IgD-negative memory B cell (primary cell): ENCODE results near the gene RBPJL. TPM values are rescaled to one million over a fixed set of nuclear protein-coding genes. Genes with fewer than 3 reads are reported as not detected.

ENCODE experiments used
- H3K27ac Mint-ChIP-seq, 3 donors: one replicate each; pipeline ENCODE4 v1.8.0; 2020 to 2022; ENCODE audit warnings: mild to moderate bottlenecking in 3 of 3, mixed read lengths in 3 of 3, moderate library complexity in 1 of 3
- H3K27me3 Mint-ChIP-seq: one replicate; pipeline ENCODE4 v1.8.0; 2021; ENCODE audit warnings: mixed read lengths
- H3K36me3 Mint-ChIP-seq: one replicate; pipeline ENCODE4 v1.8.0; 2020; ENCODE audit warnings: mild to moderate bottlenecking, mixed read lengths
- H3K4me1 Mint-ChIP-seq, 3 donors: one replicate each; pipeline ENCODE4 v1.8.0; 2020 to 2022; ENCODE audit warnings: mixed read lengths in 3 of 3, mild to moderate bottlenecking in 1 of 3
- H3K4me3 Mint-ChIP-seq, 4 donors: one replicate each; pipeline ENCODE4 v1.8.0; 2020 to 2022; ENCODE audit warnings: mild to moderate bottlenecking in 4 of 4, mixed read lengths in 4 of 4, moderate library complexity in 3 of 4
- H3K9me3 Mint-ChIP-seq, 3 donors: one replicate each; pipeline ENCODE4 v1.8.0; 2020 to 2021; ENCODE audit warnings: mixed read lengths in 3 of 3, mild to moderate bottlenecking in 1 of 3
- polyA plus RNA-seq: library from polyadenylated mRNA; unstranded; fragments of 300-500 nt; fragmentation: Illumina TruSeq; gene quantifications from one replicate; pipeline ENCODE4 v1.2.3, GENCODE V29; 2021

Gene RBPJL
- polyA plus RNA-seq, 1 donor from 2014 or later: not detected

DNA sequence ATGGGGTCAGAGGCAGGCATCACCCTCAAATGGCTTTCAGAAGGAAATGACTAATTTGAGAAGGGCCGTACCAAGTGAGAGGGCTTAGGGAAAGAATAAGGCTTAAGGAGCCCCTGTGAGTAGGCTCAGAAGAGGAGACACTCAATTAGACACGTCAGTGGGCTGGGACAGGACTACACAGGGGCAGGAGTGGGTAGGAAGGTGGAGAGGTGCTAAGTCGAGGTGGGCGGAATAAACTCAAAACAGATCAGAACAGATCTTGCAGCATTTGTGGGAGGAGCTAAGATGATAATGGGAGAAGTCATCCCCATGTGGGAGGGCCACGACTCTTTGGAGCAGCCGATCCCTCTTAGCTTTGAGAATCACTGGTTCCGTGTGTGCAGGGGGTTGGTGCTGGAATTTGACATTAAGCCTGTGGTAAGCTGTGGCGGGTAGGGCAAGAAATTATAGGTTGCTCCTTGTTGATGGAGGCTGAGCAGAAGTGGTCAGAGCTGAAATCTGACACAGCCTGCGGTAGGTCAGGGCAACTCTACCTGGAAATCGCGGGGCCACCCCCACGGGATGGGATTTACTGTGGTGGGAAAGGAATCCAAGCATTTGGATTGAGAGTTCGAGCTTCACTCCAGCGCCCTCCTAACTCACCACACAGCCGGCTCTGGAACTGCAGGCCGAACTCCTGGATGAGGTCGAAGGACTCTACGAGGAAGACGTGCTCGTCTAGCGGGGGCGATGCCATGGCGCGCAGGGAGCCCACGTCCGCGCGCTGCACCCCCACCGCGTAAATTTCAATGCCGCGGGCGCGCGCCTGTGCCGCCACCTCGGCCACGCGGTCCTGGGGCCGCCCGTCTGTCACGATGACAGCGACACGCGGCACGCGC lies 2.8 kb upstream of the RBPJL start:
- H3K9me3 Mint-ChIP-seq: peaks cover 0 to 2% (median 0%) of the 10 kb centered on the region in 3 donors
- no peaks in the 10 kb centered on the region for H3K4me1 Mint-ChIP-seq
- H3K27me3 Mint-ChIP-seq: peaks cover 31% of the 10 kb centered on the region
- peaks cover 2% of the 10 kb centered on the region for H3K36me3 Mint-ChIP-seq
- H3K4me3 Mint-ChIP-seq: no peak overlapping the region
- H3K27ac Mint-ChIP-seq: no peak overlapping the region

DNA sequence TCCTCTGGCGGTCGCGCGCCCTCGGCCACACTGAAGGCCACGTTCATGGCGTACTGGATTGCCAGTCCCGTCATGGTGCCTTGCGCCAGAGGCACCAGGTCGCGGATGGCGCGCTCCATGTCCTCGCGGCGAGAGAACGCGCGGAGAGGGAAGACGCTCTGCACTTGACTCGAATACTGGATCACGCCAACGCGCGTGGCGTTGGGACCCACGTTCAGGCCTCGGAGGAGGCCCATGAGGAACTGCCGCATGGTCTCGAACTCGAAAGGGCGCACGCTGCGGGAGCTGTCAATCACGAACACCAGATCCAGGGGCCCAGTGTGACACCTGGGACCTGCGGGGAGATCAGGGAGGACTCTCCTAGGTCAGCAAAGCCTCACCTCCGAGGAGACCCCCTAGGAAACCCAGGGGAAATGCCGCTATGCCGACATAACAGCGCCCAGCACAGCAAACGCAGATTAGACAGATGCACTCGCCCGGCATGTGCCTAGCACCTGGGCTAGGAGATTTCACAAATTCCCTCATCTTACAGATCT lies 2.1 kb upstream of the RBPJL start:
- H3K27me3 Mint-ChIP-seq: peaks cover 27% of the 10 kb centered on the region
- no peak overlapping the region for H3K4me3 Mint-ChIP-seq

DNA sequence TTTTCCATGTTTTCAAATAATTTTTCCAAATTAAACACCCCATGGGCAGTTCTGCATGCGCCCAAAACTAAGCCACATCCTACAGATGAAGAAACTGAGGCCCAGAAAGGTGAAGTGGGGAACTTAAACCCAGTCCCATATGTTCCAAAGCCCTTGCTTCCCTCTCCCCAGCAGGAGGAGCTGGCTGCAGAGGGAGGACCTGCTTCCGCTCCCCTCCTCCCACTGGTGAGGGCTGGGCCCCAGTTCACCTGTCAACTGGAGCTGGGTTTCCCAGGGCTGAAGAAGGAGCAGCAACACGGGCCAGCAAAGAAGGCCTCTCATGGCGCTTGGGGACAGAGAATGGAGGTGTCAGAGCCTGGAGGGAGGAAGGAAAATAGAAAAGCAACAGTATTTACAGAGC lies 1.4 kb upstream of the RBPJL start:
- Mint-ChIP-seq H3K4me3 (no peak overlapping the region), H3K4me1 (no peaks in the 10 kb centered on the region), H3K9me3 (peaks cover 0 to 2% (median 0%) of the 10 kb centered on the region in 3 donors), H3K27me3 (peaks cover 27% of the 10 kb centered on the region), H3K27ac (peak overlapping the region in 1 of 3 donors; percentile 85), H3K36me3 (peaks cover 2% of the 10 kb centered on the region)

More for the DNA sequence above, 2.1 kb upstream of the RBPJL start:
- Mint-ChIP-seq H3K9me3 (peaks cover 0 to 2% (median 0%) of the 10 kb centered on the region in 3 donors), H3K4me1 (no peaks in the 10 kb centered on the region), H3K27ac (no peak overlapping the region), H3K36me3 (peaks cover 2% of the 10 kb centered on the region)

GRCh38 chr20:45307076-45307640 lies 518 bp downstream of the RBPJL start:
- Mint-ChIP-seq H3K27me3 (peaks cover 35% of the 10 kb centered on the region), H3K27ac (no peak overlapping the region), H3K4me3 (no peak overlapping the region), H3K4me1 (peaks cover 0 to 3% (median 0%) of the 10 kb centered on the region in 3 donors), H3K9me3 (peaks cover 0 to 2% (median 0%) of the 10 kb centered on the region in 3 donors), H3K36me3 (peaks cover 2% of the 10 kb centered on the region)

- Mint-ChIP-seq H3K4me1 (peaks cover 0 to 3% (median 0%) of the 10 kb centered on the region in 3 donors), H3K9me3 (peaks cover 0 to 2% (median 0%) of the 10 kb centered on the region in 3 donors), H3K36me3 (peaks cover 2% of the 10 kb centered on the region), H3K4me3 (no peak within 1 kb of the TSS), H3K27me3 (peaks cover 39% of the 10 kb centered on the region), H3K27ac (no peak within 1 kb of the TSS)
Observed at GRCh38 chr20:45308117-45308778, 1.6 kb downstream of the RBPJL start, which contains the start of gene MATN4. Gene MATN4, minus strand, starts transcription at chr20:45308299. Its CDS starts 2,717 bp downstream, at chr20:45305582.

DNA sequence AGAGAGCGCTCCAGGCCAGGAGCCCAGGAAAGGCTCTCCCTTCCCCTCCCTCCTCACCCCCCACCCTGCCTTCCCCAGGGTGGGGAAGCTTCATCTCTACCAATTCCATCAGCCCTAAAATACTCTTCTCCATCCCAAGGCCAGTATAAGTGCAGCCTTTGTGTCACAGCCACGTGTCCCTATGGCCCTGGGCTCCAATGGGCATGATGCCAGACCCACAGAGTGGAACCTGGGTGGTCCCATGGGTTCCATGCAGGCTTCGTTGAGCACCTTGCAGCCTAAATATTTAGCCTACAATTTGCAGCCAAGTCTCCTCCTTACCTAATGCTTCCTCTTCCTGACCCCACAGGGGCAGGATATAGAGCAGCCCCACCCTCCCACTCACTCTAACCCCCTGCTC lies 2.4 kb downstream of the RBPJL start:
- H3K36me3 Mint-ChIP-seq: peaks cover 2% of the 10 kb centered on the region
- no peak overlapping the region for H3K4me3 Mint-ChIP-seq
- H3K4me1 Mint-ChIP-seq: peaks cover 0 to 3% (median 0%) of the 10 kb centered on the region in 3 donors
- H3K27me3 Mint-ChIP-seq: peaks cover 41% of the 10 kb centered on the region
- peaks cover 0 to 2% (median 0%) of the 10 kb centered on the region in 3 donors for H3K9me3 Mint-ChIP-seq
- H3K27ac Mint-ChIP-seq: no peak overlapping the region

- Mint-ChIP-seq H3K4me3 (no peak overlapping the region), H3K9me3 (no peaks in the 10 kb centered on the region), H3K4me1 (peaks cover 0 to 3% (median 3%) of the 10 kb centered on the region in 3 donors), H3K27ac (peak overlapping the region in 1 of 3 donors; percentile 78), H3K27me3 (peaks cover 45% of the 10 kb centered on the region), H3K36me3 (no peaks in the 10 kb centered on the region)
Observed at GRCh38 chr20:45311589-45312211, 5.1 kb downstream of the RBPJL start.

DNA sequence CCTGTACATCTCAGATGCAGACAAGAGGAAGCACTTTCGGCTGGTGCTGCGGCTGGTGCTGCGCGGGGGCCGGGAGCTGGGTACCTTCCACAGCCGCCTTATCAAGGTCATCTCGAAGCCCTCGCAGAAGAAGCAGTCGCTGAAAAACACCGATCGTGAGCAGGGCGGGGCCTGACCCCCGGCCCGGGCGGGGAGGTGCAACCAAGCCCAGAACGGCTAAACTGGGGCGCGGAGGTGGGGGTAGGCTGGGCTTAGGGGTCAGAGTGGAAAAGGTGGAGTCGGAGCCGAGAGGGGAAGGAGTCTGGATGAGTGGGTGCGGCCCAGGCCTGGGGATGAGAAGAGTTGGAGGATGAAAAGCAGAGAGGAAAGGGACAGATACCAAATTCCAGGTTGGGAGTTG lies 5.6 kb downstream of the RBPJL start:
- Mint-ChIP-seq H3K4me1 (peaks cover 0 to 5% (median 3%) of the 10 kb centered on the region in 3 donors), H3K27ac (peak overlapping the region in 1 of 3 donors; percentile 78), H3K27me3 (peaks cover 41% of the 10 kb centered on the region), H3K4me3 (no peak overlapping the region), H3K36me3 (no peaks in the 10 kb centered on the region), H3K9me3 (no peaks in the 10 kb centered on the region)

DNA sequence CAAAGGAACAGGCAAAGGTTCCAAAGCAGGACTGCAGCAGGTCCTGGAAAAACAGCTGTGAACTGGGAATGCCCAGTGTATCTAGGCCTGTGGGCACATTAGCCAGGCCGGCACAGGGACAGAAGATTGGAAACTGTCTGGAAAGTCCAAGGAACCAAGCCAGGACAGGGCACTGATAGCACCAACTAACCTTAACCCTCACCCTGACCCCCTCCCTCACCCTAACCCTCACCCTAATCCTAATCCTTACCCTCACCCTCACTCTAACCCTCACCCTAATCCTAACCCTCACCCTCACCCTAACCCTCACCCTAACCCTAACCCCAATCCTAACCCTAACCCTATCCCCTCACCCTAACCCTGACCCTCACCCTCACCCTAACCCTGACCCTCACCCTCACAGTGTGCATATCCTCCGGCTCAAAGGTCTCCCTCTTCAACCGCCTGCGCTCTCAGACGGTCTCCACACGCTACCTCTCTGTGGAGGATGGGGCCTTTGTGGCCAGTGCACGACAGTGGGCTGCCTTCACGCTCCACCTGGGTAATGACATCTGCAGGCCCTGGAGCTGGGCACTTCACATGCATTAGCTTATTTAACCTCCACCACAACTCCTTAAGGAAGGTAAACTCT lies 6.5 kb downstream of the RBPJL start:
- Mint-ChIP-seq H3K27me3 (peaks cover 36% of the 10 kb centered on the region), H3K27ac (peak overlapping the region in 1 of 3 donors; percentile 52), H3K4me1 (peaks cover 0 to 5% (median 3%) of the 10 kb centered on the region in 3 donors), H3K4me3 (no peak overlapping the region), H3K36me3 (no peaks in the 10 kb centered on the region), H3K9me3 (no peaks in the 10 kb centered on the region)

- H3K27me3 Mint-ChIP-seq: peaks cover 36% of the 10 kb centered on the region
- H3K36me3 Mint-ChIP-seq: no peaks in the 10 kb centered on the region
- H3K9me3 Mint-ChIP-seq: no peaks in the 10 kb centered on the region
- peak overlapping the region in 1 of 3 donors; percentile 52 for H3K27ac Mint-ChIP-seq
- H3K4me3 Mint-ChIP-seq: no peak overlapping the region
- peaks cover 0 to 6% (median 5%) of the 10 kb centered on the region in 3 donors for H3K4me1 Mint-ChIP-seq
Observed at GRCh38 chr20:45313943-45314342, 7.3 kb downstream of the RBPJL start.

DNA sequence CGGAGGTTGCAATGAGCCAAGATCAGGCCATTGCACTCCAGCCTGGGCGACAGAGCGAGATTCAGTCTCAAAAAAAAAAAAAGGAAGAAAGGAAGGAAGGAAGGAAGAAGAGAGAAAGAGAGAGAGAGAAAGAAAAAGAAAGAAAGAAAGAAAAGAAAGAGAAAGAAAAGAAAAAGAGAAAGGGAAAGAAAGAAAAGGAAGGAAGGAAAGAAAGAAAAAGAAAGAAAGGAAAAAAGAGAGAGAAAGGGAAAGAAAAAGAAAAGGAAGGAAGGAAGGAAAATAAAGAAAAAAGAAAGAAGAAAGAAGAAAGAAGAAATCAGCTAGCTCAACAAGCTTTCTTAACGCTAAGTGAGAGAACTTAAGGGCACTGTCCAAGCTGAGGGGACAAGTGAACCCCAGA lies 9.0 kb downstream of the RBPJL start:
- Mint-ChIP-seq H3K27me3 (peaks cover 34% of the 10 kb centered on the region), H3K27ac (no peak overlapping the region), H3K9me3 (no peaks in the 10 kb centered on the region), H3K4me1 (peaks cover 5 to 13% (median 8%) of the 10 kb centered on the region in 3 donors), H3K4me3 (no peak overlapping the region), H3K36me3 (no peaks in the 10 kb centered on the region)

DNA sequence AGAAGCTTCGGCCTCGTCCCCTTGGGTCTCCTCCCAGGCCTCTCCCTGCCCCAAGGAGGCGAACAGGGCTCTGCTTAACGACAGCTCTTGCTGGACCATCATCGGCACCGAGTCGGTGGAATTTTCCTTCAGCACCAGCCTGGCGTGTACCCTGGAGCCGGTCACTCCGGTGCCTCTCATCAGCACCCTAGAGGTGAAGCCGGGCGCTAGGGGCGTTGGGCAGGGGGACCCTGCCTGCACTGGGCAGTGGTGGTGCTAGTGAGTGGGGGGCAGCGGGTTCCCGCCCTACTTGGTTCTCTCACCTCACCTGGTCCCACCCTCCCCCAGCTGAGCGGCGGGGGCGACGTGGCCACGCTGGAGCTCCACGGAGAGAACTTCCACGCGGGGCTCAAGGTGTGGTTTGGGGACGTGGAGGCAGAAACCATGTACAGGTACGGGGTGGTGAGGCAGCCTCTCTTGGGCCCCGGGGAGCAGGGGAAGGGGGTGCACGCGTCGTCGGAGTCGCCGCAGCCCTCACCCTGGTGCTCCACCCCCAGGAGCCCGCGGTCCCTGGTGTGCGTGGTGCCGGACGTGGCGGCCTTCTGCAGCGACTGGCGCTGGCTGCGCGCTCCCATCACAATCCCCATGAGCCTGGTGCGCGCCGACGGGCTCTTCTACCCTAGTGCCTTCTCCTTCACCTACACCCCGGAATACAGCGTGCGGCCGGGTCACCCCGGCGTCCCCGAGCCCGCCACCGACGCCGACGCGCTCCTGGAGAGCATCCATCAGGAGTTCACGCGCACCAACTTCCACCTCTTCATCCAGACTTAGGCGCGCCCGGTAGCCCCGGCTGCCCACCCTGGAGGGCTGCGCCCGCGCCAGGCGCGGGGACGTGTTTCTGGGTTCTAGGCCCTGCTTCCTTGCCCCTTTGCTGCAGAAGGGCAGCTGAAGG lies 9.8 kb downstream of the RBPJL start:
- Mint-ChIP-seq H3K27me3 (peaks cover 28% of the 10 kb centered on the region), H3K4me1 (peaks cover 13 to 16% (median 15%) of the 10 kb centered on the region in 3 donors), H3K9me3 (no peaks in the 10 kb centered on the region), H3K36me3 (no peaks in the 10 kb centered on the region), H3K4me3 (no peak overlapping the region), H3K27ac (no peak overlapping the region)

GRCh38 chr20:45317826-45318225 lies 11.2 kb downstream of the RBPJL start:
- H3K9me3 Mint-ChIP-seq: no peaks in the 10 kb centered on the region
- peaks cover 15 to 16% (median 15%) of the 10 kb centered on the region in 3 donors for H3K4me1 Mint-ChIP-seq
- H3K36me3 Mint-ChIP-seq: no peaks in the 10 kb centered on the region
- no peak overlapping the region for H3K4me3 Mint-ChIP-seq
- peak overlapping the region in 1 of 3 donors; percentile 14 for H3K27ac Mint-ChIP-seq
- peaks cover 20% of the 10 kb centered on the region for H3K27me3 Mint-ChIP-seq
